SK-N-SH treated with all-trans-retinoic acid at 6 μM for 48 hours (cell line): ENCODE results near the gene INTS3.

Experiments used
- ARNTL ChIP-seq: fragments of 450-650 bp; formaldehyde crosslinking; IDR thresholded peaks from 2 replicates; pipeline ENCODE4 v1.5.0; 2020; ENCODE audit warnings: low read depth, mild to moderate bottlenecking, moderate library complexity, borderline replicate concordance
- ESRRG ChIP-seq: fragments of 250-450 bp; sonication (Bioruptor Pico); IDR thresholded peaks from 2 replicates; pipeline ENCODE4 v1.6.1; 2021; ENCODE audit warnings: mild to moderate bottlenecking
- ISL1 ChIP-seq: fragments of 250-450 bp; sonication (Bioruptor Pico); IDR thresholded peaks from 2 replicates; pipeline ENCODE4 v2.1.2; 2022; ENCODE audit warnings: mild to moderate bottlenecking, moderate library complexity
- OSR1 ChIP-seq: fragments of 250-450 bp; sonication (Bioruptor Pico); IDR thresholded peaks from 2 replicates; pipeline ENCODE4 v1.8.0; 2022; ENCODE audit warnings: moderate library complexity, mild to moderate bottlenecking, inconsistent platforms
- PATZ1 ChIP-seq: fragments of 250-450 bp; sonication (Bioruptor Pico); IDR thresholded peaks from 2 replicates; pipeline ENCODE4 v1.8.0; 2020; ENCODE audit warnings: mild to moderate bottlenecking, moderate library complexity, borderline replicate concordance
- PPARA ChIP-seq: fragments of 250-450 bp; sonication (Bioruptor Pico); IDR thresholded peaks from 2 replicates; pipeline ENCODE4 v1.5.0; 2020; ENCODE audit warnings: mild to moderate bottlenecking, borderline replicate concordance
- ZFP3 ChIP-seq: fragments of 250-450 bp; sonication (Bioruptor Pico); IDR thresholded peaks from 2 replicates; pipeline ENCODE4 v1.5.0; 2020; ENCODE audit warnings: mild to moderate bottlenecking, moderate library complexity
- ZFP30 ChIP-seq: fragments of 450-650 bp; formaldehyde crosslinking; IDR thresholded peaks from 2 replicates; pipeline ENCODE4 v1.5.0; 2022; ENCODE audit warnings: mild to moderate bottlenecking, moderate library complexity
- TF ChIP-seq, protein P1 (sequence below): fragments of 250-450 bp; sonication (Bioruptor Pico); IDR thresholded peaks from 2 replicates; pipeline ENCODE4 v1.5.1; 2021; ENCODE audit warnings: mild to moderate bottlenecking, moderate library complexity

DNA sequence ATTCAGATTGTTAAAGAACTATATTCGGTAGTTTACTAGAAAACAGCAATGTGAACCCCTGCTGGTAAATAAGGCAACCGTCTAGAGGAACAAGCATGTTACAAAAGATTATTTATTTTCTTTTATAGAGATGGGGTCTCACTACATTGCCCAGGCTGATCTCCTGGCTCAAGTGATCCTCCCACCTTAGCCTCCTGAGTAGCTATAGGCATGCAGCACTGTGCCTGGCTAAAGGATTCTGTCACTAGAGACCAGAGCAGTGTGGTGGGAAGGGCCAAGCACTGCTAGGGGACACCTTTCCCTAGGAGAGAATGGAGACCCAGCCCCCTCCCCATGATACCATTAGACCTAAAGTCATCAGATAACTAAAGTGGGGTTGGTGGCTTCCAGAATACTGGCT, 76.3 kb downstream of the INTS3 start:
- TF ChIP-seq ZFP30 (no peak), ESRRG (CRISPR knock-in tag) (no peak), OSR1 (no peak), ZFP3 (CRISPR knock-in tag) (no peak), PPARA (CRISPR knock-in tag) (no peak), ISL1 (CRISPR knock-in tag) (no peak), ARNTL (CRISPR knock-in tag) (no peak), PATZ1 (CRISPR knock-in tag) (no peak)
- TF ChIP-seq, protein P1, sequence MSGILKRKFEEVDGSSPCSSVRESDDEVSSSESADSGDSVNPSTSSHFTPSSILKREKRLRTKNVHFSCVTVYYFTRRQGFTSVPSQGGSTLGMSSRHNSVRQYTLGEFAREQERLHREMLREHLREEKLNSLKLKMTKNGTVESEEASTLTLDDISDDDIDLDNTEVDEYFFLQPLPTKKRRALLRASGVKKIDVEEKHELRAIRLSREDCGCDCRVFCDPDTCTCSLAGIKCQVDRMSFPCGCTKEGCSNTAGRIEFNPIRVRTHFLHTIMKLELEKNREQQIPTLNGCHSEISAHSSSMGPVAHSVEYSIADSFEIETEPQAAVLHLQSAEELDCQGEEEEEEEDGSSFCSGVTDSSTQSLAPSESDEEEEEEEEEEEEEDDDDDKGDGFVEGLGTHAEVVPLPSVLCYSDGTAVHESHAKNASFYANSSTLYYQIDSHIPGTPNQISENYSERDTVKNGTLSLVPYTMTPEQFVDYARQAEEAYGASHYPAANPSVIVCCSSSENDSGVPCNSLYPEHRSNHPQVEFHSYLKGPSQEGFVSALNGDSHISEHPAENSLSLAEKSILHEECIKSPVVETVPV = no peak
